ENCODE measurements around the gene FCER2. TPM values are rescaled to one million over a fixed set of nuclear protein-coding genes. Genes with fewer than 3 reads are reported as not detected.

Gene FCER2
- total and polyA plus RNA-seq, 2 of the 13 experiments (the other 11 are each of a cell fraction or from before 2014, with no cell fraction given) = not detected

DNA sequence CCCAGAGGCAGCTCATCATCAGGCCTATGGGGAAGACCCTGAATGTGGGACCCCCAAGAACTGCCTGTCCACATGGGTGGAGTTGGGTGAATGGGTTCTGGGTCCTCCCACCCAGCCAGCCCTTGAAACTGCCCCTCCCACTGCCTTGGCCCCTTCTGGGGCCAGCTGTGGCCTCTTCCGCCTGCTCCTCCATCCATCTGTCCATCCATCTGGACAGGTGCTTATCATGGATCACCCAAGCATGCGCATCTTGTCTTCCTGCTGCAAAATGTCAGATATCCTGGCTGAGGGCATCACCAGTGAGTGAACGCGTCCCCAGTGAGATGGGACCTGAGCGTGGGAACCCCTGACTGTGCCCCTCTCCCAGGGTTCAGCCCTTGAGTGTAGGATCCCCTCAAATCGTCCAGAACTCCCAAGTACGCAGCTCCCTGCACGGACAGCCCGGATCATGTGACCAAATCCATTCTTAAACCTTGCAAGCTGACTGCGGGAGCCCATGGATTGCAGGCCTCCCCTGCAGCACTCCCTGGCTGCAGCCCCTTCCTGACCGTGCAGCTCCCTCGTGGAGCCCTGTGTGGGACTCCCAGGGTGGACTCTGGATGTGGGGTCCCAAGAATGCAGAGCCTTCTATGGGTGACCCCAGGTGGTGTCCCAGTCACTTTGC lies 63.0 kb downstream of the FCER2 start:
- Histone ChIP-seq H3K9ac (ENCODE audit: insufficient read depth, low read depth, low read length) (no peak overlapping the region), H4K20me1 (ENCODE audit: insufficient read depth, low read length) (no peaks in the 10 kb centered on the region; the same call in 1 of the 2 replicates), H3K4me2 (ENCODE audit: low read depth, low read length) (no peak overlapping the region), H3K27ac (ENCODE audit: extremely low read length, insufficient read depth, low read length) (no peak overlapping the region), H3K4me3 (replicated peaks in 1 of 3; ENCODE audit: insufficient read depth in 1 of 3, low read depth in 2 of 3, low read length in 3 of 3) (no peak overlapping the region), H3K27me3 (ENCODE audit: control insufficient read depth in 1 of 2, insufficient read depth in 2 of 2, low read length in 2 of 2) (no peaks in the 10 kb centered on the region; a peak in 1 of 5 replicates), H3K4me1 (ENCODE audit: insufficient read depth, low read length) (peaks cover 23% of the 10 kb centered on the region), H2AFZ (ENCODE audit: low read length) (no peak overlapping the region), H3K9me3 (ENCODE audit: low read length) (no peaks in the 10 kb centered on the region), H3K36me3 (replicated peaks in 1 of 2; ENCODE audit: control insufficient read depth in 1 of 2, insufficient read depth in 2 of 2, low read length in 2 of 2) (no peaks in the 10 kb centered on the region; a peak in 1 of 5 replicates), H3K79me2 (ENCODE audit: insufficient read depth, low read length) (peaks cover 7% of the 10 kb centered on the region)
- 97% methylated on average over 6 of the region's 12 CpGs for WGBS (ENCODE audit: low lambda C conversion rate)
- intact Hi-C loops (cut with micrococcal nuclease; ENCODE audit: unreplicated experiment) = no loop called here
- DNase-seq (ENCODE audit: low spot score) (no peak), ATAC-seq (no peak), FAIRE-seq (no peak)
- no TSS peak for BruUV-seq (replicated peaks)
- in situ Hi-C loops (cut with HindIII; ENCODE audit: extremely low pct_ligation_motif_present, low pct_unique_long_range_greater_than_20kb) = no loop called here
- CTCF ChIA-PET (ENCODE audit: low intra/inter-chr PET ratio, low total read pairs) = no interaction called here
- no peak for TF ChIP-seq SIN3B (IDR thresholded peaks at IDR 0.05; ENCODE audit: low read length)
- no peak for TF ChIP-seq ARNT (IDR thresholded peaks at IDR 0.05)
- no peak for TF ChIP-seq JUN (CRISPR knock-in tag; IDR thresholded peaks at IDR 0.05)
- TF ChIP-seq ZNF234 (CRISPR knock-in tag; conservative IDR thresholded peaks at IDR 0.05) = no peak
- no peak for TF ChIP-seq NFYB (CRISPR knock-in tag; IDR thresholded peaks at IDR 0.05)
- TF ChIP-seq MAZ (IDR thresholded peaks at IDR 0.05; ENCODE audit: borderline replicate concordance, low read depth, low read length) = no peak
- no peak for TF ChIP-seq MAZ (CRISPR knock-in tag; IDR thresholded peaks at IDR 0.05; ENCODE audit: low read depth)
- no peak for TF ChIP-seq ZNF660 (CRISPR knock-in tag; IDR thresholded peaks at IDR 0.05; ENCODE audit: borderline replicate concordance, low read depth)
- TF ChIP-seq ZNF644 (CRISPR knock-in tag; IDR thresholded peaks at IDR 0.05; ENCODE audit: low read depth) = no peak
- no peak for TF ChIP-seq ZNF230 (CRISPR knock-in tag; IDR thresholded peaks at IDR 0.05)
- TF ChIP-seq, protein P1, sequence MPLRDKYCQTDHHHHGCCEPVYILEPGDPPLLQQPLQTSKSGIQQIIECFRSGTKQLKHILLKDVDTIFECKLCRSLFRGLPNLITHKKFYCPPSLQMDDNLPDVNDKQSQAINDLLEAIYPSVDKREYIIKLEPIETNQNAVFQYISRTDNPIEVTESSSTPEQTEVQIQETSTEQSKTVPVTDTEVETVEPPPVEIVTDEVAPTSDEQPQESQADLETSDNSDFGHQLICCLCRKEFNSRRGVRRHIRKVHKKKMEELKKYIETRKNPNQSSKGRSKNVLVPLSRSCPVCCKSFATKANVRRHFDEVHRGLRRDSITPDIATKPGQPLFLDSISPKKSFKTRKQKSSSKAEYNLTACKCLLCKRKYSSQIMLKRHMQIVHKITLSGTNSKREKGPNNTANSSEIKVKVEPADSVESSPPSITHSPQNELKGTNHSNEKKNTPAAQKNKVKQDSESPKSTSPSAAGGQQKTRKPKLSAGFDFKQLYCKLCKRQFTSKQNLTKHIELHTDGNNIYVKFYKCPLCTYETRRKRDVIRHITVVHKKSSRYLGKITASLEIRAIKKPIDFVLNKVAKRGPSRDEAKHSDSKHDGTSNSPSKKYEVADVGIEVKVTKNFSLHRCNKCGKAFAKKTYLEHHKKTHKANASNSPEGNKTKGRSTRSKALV (CRISPR knock-in tag; IDR thresholded peaks at IDR 0.05) = no peak
- TF ChIP-seq RCOR2 (CRISPR knock-in tag; IDR thresholded peaks at IDR 0.05) = no peak
- TF ChIP-seq, protein P2, sequence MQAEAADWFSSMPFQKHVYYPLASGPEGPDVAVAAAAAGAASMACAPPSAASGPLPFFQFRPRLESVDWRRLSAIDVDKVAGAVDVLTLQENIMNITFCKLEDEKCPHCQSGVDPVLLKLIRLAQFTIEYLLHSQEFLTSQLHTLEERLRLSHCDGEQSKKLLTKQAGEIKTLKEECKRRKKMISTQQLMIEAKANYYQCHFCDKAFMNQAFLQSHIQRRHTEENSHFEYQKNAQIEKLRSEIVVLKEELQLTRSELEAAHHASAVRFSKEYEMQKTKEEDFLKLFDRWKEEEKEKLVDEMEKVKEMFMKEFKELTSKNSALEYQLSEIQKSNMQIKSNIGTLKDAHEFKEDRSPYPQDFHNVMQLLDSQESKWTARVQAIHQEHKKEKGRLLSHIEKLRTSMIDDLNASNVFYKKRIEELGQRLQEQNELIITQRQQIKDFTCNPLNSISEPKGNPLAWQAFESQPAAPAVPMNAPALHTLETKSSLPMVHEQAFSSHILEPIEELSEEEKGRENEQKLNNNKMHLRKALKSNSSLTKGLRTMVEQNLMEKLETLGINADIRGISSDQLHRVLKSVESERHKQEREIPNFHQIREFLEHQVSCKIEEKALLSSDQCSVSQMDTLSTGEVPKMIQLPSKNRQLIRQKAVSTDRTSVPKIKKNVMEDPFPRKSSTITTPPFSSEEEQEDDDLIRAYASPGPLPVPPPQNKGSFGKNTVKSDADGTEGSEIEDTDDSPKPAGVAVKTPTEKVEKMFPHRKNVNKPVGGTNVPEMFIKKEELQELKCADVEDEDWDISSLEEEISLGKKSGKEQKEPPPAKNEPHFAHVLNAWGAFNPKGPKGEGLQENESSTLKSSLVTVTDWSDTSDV (CRISPR knock-in tag; IDR thresholded peaks at IDR 0.05) = no peak
- TF ChIP-seq, protein P3, sequence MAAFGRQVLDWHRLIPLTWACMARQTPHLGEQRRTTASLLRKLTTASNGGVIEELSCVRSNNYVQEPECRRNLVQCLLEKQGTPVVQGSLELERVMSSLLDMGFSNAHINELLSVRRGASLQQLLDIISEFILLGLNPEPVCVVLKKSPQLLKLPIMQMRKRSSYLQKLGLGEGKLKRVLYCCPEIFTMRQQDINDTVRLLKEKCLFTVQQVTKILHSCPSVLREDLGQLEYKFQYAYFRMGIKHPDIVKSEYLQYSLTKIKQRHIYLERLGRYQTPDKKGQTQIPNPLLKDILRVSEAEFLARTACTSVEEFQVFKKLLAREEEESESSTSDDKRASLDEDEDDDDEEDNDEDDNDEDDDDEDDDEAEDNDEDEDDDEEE (CRISPR knock-in tag; IDR thresholded peaks at IDR 0.05) = no peak
- no peak for TF ChIP-seq ZNF879 (CRISPR knock-in tag; IDR thresholded peaks at IDR 0.05)
- TF ChIP-seq ARID2 (CRISPR knock-in tag; IDR thresholded peaks at IDR 0.05; ENCODE audit: borderline replicate concordance) = no peak
- POLR2A ChIA-PET = no interaction called here
